HS-27A (cell line): ENCODE data around the gene TNFRSF4.
"Not testable (repeated sequence)": the region's sequence is repeated elsewhere in the genome, so short reads cannot be mapped to it uniquely, and the experiment has no call there.

ENCODE experiments used
- DNase-seq: peaks from one replicate; pipeline ENCODE4 v3.0.0-alpha.2; 2012; ENCODE audit warnings: low read depth, missing footprints

Gene TNFRSF4

DNA sequence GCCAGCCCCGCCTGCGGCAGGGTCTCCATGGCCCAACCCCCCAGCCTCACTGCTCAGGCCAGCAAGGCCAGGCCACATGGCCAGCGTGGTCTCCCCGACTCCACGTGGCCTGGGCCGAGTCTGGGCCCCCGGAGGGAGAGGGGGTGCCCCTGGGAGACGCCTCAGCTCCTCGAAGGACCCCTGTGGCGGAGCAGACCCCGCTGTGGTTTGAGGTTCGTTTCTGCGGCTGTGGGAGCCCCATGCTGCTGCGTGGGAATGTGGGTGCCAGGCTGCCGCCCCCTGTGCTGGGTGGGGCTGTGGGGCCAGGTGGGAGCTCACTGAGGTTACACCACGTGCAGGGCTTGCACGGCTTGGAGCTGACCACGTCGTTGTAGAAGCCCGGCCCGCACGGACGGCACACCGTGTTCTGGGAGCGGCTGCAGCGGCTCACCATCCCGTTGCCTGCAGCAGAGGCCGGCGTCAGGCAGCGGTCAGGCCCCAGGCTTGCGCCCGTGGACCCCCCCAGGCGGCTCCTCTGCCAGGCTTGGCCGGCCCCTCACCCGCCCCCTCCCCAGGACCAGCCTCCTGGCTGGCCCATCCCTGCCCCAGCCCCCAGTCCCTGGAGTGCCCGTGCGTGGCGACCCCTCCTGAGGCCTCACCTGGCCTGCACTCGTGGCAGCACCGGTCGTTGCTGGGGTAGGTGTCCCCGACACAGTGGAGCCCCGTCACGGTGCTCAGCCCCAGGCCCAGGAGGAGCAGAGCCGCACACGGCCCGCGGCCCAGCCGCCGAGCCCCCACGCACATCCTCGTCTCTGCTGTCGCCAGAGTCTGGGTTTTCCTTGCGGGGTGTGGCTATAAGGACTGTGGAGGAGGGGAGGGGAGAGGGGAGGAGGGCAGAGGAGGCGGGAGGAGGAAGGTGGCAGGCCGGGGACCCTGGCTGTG is at the start of gene TNFRSF4:
TNFRSF4 (minus strand) TSS at position 809 of the 921 bp plus-strand sequence; CDS start at position 783, 26 bp downstream.
- DNase-seq: no peak

DNA sequence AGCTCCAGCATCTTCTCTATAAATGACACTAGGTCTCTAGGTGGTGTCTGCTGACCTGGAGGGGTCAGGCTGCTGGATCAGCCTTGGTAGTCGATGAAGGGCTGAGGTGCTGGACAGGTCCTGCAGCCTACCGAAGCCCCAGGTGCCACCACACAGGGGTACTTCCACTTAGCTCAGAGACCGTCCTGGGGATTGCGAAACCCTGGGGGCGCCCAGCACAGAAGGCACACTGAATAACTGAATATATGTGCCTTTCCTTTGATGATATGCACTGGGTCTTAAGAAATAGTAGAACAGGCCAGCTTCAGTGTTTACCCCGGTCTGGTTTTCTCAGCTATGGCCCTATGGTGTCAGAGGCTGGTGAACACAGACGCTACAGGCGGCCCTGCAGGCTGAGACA is 48.8 kb upstream of the TNFRSF4 start:
- DNase-seq: no peak

- no peak for DNase-seq
These were observed 48.1 kb upstream of the TNFRSF4 start for GRCh38 chr1:1262071-1262470.

DNA sequence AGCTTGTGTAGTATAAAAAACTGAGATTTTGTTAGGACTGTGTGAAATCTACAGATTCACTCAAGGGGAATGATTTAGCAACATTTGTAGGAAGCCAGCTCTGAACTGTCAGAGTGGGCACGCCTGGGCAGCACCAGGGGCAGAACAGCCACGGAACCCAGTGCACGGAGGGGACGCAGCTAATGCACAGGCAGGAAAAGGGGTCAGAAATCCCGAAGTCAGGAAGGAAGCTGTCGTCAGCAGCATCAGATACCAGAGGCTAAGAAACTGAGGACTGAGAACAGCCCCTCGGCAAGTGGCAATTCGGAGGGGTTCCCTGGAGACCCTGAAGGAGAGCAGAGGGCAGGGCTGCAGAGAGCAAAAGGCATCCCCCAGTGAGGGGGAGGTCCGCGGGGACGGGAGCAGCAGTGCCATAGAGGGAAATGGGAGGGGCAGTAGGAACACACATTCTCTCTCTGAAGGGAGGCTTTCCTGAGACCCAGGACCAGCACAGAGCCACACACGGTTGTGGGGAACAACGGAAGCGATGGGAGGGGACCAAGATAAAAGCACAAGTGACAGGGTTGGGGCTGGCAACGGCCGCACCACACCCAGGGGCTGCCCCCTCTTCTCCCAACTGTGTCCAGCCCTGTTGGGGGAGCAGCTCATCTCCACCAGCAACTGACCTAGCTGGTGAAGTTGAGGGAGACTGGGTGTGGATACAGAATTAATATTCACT is 47.0 kb upstream of the TNFRSF4 start:
- no peak for DNase-seq

DNA sequence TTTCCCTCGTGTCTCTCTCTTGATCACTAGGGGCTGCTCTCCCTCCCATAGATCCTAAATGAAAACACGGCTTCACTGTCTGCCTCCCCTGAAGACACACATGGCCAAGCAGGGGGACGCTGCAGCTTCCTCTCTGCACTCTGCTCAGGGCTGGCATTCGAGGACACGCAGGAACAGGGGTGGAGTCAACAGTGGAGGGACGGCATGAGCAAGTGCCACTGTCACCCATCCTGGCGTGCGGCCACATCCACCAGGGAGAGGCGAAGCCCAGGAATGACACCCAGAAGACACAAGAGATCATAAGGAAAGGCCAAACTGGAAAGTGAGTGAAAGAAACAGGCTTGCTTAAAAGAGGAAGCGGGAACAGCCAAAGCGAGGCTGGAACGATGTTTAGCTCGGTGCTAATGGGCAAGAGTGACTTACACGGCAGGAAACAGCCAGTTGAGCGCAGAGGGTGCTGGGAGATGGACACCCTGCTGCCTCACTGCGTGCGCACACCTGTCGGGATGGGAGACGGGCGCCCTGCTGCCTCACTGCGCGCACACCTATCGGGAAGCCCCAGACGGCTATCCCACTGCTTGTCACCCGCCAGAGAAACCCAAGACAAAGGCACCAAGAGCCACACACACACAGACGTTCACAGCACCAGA is 46.1 kb upstream of the TNFRSF4 start:
- DNase-seq: no peak

- DNase-seq: no peak
These were observed 45.6 kb upstream of the TNFRSF4 start for GRCh38 chr1:1259540-1259939.

- DNase-seq: no peak
These were observed 45.2 kb upstream of the TNFRSF4 start for GRCh38 chr1:1259119-1259488.

- DNase-seq: no peak
These were observed 43.3 kb upstream of the TNFRSF4 start for GRCh38 chr1:1256956-1257871.

GRCh38 chr1:1255611-1256010 is 41.7 kb upstream of the TNFRSF4 start:
- no peak for DNase-seq

DNA sequence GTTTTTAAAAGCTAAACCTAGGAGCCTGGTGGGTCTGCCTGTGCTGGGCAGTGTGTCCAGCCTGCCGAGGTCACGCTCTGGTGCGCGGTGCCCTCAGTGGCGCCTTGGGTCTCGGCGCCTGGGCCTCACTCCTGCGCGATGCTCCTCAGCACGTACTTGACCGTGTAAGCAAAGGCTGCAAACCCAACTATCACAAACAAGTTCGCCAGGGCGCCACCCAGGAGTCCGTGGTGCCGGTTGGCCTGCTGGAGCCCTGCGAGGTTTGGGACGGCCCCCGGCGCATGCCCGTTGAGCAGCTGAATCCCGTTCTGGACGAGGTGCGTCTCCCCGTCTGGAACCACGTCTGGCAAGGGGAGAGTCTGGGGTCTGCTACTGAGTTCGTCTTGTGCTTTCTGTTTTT is 41.1 kb upstream of the TNFRSF4 start:
- no peak for DNase-seq

GRCh38 chr1:1254667-1254998 is 40.7 kb upstream of the TNFRSF4 start:
- no peak for DNase-seq

GRCh38 chr1:1253972-1254666 is 40.2 kb upstream of the TNFRSF4 start:
- no peak for DNase-seq

GRCh38 chr1:1253314-1253713 is 39.4 kb upstream of the TNFRSF4 start:
- DNase-seq: no peak

- DNase-seq: no peak
These were observed 36.9 kb upstream of the TNFRSF4 start for GRCh38 chr1:1250786-1251284.

- not testable (repeated sequence) for DNase-seq
These were observed 34.3 kb upstream of the TNFRSF4 start for GRCh38 chr1:1248009-1248913.

DNA sequence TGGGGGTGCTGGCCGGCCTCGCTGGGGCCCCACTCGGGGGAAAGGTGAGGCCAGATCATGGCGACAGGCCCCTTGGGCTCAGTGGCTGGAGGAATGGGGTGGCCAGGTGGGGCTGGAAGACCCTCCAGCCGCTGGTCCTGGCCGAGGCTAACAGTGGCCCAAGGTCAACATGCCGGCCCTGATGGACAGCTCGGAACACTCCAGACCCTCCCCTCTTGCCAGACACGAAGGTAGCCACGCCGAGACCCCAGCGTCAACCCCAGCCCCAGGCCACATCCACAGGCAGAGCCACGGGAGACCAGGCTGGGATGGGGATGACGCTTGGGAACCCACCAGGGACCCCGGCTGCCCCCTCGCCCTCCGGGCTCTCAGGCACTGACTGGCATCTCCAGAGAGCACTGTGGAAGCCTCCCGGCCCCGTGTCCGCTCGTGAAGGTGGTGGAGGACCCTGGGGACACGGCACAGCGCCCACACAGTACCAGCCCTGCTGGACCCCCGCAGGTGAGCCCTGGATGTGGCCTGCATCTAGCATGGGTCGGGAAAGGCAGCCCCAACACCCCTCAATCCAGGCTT is 33.5 kb upstream of the TNFRSF4 start:
- DNase-seq: no peak

DNA sequence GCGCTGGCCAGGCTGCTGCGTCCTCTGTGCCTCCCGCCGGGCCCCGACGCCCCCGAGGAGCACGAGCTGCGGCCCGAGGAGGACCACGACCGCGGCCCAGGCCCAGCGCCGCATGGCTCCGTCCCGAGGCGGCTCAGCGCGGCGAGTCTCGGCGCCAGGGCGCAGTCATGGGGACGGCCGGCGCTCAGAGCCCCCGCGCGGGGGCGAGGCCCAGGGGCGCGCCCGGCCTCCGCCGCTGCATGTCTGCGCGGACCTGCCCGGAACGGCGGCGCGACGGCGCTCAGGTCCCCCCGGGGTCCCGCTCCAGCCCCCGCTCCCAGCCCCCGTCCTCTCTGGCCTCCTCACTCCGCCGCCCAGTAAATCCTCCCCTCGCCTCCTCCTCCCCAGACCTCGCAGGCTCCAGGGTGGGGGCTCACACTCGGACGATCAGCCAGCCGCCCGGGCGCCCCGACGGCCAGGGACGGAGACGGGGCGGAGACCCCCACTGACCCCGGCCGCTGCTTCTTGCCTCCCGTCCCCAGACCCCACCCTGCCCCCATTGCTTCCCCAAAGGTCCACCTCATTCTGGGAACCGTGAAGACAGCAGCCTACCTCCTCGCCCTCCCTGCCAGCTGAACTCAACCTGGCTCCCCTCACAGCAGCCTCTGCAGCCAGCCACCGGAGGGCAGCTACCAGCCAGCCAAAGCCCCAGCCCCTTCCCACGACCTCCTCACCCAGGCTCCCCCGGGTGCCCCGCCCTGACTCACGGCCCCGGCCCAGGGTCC is 32.8 kb upstream of the TNFRSF4 start, which contains the start of gene C1QTNF12:
C1QTNF12 (minus strand) TSS at position 146 of the 764 bp plus-strand sequence; CDS start at position 114, 32 bp downstream.
- DNase-seq: no peak

DNA sequence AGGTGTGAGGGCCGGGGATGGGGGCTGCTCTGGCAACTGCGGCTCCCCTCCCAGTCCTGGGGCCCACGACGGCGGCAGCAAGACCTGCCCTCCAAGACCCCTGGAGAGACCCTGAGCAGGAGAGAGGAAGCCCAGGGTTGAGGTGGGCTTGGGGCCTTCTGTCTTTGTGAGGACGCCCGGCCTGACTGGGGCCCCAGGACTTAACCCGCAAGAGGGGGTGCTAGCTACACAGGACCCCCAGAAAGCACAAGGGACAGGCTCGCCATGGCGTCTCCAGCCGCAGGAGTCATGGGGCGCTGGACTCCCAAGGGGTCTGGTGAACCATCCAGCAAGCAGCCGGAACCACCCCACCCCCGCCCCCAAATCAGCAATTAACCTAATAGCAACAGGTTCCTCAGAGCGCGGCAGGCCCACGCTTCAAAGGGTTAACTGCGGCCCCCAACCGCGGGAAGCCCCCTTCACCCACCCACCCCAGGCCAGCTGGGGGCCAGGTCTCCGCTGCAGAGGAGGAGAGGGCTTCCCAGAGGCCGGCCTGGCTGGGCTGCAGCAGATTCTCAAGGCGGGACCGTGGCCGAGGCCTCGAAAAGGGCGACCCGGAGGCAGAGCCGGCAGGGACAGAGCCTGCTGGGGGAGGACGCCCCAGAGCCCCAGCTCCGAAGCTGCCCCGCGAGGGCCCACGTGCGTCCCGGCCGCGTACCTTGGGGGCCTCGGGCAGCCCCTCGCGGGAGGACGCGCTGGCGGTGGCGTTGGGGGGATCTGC is 32.0 kb upstream of the TNFRSF4 start:
- DNase-seq: no peak
